Testis (tissue), 3 donors: ENCODE results near the gene NUDCD3. TPM values are rescaled to one million over a fixed set of nuclear protein-coding genes. Genes with fewer than 3 reads are reported as not detected.

ENCODE experiments used
- DNase-seq: peaks from one replicate; pipeline ENCODE4 v3.0.0-alpha.2; 2019
- H3K27ac ChIP-seq, 2 donors: fragments of 200-600 bp; sonication (generic); one replicate each; pipeline ENCODE4 v1.5.1; 2019
- H3K27me3 ChIP-seq: fragments of 200-600 bp; sonication (generic); one replicate; pipeline ENCODE4 v1.5.1; 2019
- H3K36me3 ChIP-seq: fragments of 200-600 bp; sonication (generic); one replicate; pipeline ENCODE4 v1.5.1; 2017; ENCODE audit warnings: low read depth; ENCODE audit errors: missing control alignments
- H3K4me1 ChIP-seq: fragments of 200-600 bp; sonication (generic); one replicate; pipeline ENCODE4 v1.5.1; 2019
- H3K4me3 ChIP-seq, 2 donors: fragments of 200-600 bp; sonication (generic); one replicate each; pipeline ENCODE4 v1.5.1; 2017 to 2019
- H3K9me3 ChIP-seq: fragments of 200-600 bp; sonication (generic); one replicate; pipeline ENCODE4 v1.5.1; 2017
- CTCF ChIP-seq, 3 experiments: fragments of 450-650 bp in 2 of 3; fragments of 200-600 bp in 1 of 3; sonication (generic) in 1 of 3; IDR thresholded peaks; one replicate each; pipeline ENCODE4 v1.5.1; 2016 to 2019; ENCODE audit warnings: antibody characterized with exemption in 3 of 3, mild to moderate bottlenecking in 2 of 3, moderate library complexity in 1 of 3
- POLR2A ChIP-seq: fragments of 450-650 bp; IDR thresholded peaks from one replicate; pipeline ENCODE4 v1.6.1; 2017; ENCODE audit warnings: antibody characterized with exemption, mild to moderate bottlenecking, moderate library complexity
- WGBS, 2 donors: methylation state at CpG; one replicate each; pipeline ENCODE4 v1.1.5; 2018; 5-methylcytosine and 5-hydroxymethylcytosine counted together
- intact Hi-C: fragments of 100-400 bp; cut with DNase I; formaldehyde crosslinking; loops from one replicate; pipeline ENCODE4 v1.15.1; 2023; ENCODE audit warnings: low total_unique reads
- polyA plus RNA-seq: library from polyadenylated mRNA; stranded (reverse); fragments of 350-450 nt; fragmentation: Illumina TruSeq; extraction: RNeasy Lipid Tissue Mini Kit (QIAGEN cat#74804); gene quantifications from one replicate; pipeline ENCODE4 v1.2.3, GENCODE V29; 2014; ENCODE audit warnings: low read depth, low replicate concordance; ENCODE audit not compliant: insufficient read depth
- total RNA-seq, 2 donors: library from RNA; depleted of rRNA; stranded (reverse); fragments of >200 nt; gene quantifications; one replicate each; pipeline ENCODE4 v1.2.3, GENCODE V29; 2016

The NUDCD3 gene
- total and polyA plus RNA-seq, 3 donors from 2014 or later = 50.6 to 112 (median 54.6) TPM

DNA sequence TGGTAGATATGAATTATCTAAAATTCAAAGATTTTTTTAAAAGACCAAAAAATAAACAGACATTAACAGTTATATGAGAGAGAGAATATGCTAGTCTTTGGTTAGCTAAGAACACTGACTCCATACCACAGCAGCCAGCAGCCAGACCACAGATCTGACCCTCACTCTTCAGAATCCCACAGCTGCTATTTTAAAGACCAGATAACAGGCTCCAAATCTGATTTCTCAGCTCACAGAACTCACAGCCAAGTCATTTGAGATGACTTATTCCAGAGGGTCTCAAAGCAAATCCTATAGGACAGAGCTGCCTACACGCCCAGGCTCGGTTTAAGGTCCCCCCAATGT is 20.4 kb downstream of the NUDCD3 start:
- no peak for DNase-seq
- Histone ChIP-seq H3K27me3 (no peaks in the 10 kb centered on the region), H3K4me1 (peaks cover 25% of the 10 kb centered on the region), H3K9me3 (no peaks in the 10 kb centered on the region), H3K36me3 (no peaks in the 10 kb centered on the region), H3K27ac (peak overlapping the region in 1 of 2 donors; percentile 1), H3K4me3 (no peak overlapping the region)
- intact Hi-C loops = loop anchor here (10.0 kb wide), 1 partner anchor 225 kb away; no protein-coding TSS in a partner anchor
- no peak for TF ChIP-seq POLR2A
- no peak for TF ChIP-seq CTCF (IDR thresholded peaks at IDR 0.05)
- WGBS, 2 donors = 80 to 85% methylated on average over 2 of the region's 2 CpGs

- DNase-seq = no peak
- no peak overlapping the region for H3K27ac ChIP-seq
- H3K36me3 ChIP-seq = no peaks in the 10 kb centered on the region
- H3K4me3 ChIP-seq = no peak overlapping the region
- no peaks in the 10 kb centered on the region for H3K9me3 ChIP-seq
- H3K27me3 ChIP-seq = no peaks in the 10 kb centered on the region
- H3K4me1 ChIP-seq = peaks cover 28% of the 10 kb centered on the region
- intact Hi-C loops = loop anchor here (10.0 kb wide), 1 partner anchor 225 kb away; no protein-coding TSS in a partner anchor
- 44 to 47% methylated on average over 4 of the region's 4 CpGs for WGBS, 2 donors
- TF ChIP-seq POLR2A (no peak), CTCF (IDR thresholded peaks at IDR 0.05) (no peak)
Observed at GRCh38 chr7:44469461-44470134, 20.9 kb downstream of the NUDCD3 start.

GRCh38 chr7:44467217-44467548 is 23.3 kb downstream of the NUDCD3 start:
- DNase-seq = no peak
- 89 to 94% methylated on average over 4 of the region's 4 CpGs for WGBS, 2 donors
- H3K4me3 ChIP-seq = no peak overlapping the region
- H3K27ac ChIP-seq = no peak overlapping the region
- no peaks in the 10 kb centered on the region for H3K9me3 ChIP-seq
- TF ChIP-seq CTCF (IDR thresholded peaks at IDR 0.05) (no peak), POLR2A (no peak)
- no peaks in the 10 kb centered on the region for H3K36me3 ChIP-seq
- H3K27me3 ChIP-seq = no peaks in the 10 kb centered on the region
- intact Hi-C loops = no loop called here
- H3K4me1 ChIP-seq = peaks cover 28% of the 10 kb centered on the region

DNA sequence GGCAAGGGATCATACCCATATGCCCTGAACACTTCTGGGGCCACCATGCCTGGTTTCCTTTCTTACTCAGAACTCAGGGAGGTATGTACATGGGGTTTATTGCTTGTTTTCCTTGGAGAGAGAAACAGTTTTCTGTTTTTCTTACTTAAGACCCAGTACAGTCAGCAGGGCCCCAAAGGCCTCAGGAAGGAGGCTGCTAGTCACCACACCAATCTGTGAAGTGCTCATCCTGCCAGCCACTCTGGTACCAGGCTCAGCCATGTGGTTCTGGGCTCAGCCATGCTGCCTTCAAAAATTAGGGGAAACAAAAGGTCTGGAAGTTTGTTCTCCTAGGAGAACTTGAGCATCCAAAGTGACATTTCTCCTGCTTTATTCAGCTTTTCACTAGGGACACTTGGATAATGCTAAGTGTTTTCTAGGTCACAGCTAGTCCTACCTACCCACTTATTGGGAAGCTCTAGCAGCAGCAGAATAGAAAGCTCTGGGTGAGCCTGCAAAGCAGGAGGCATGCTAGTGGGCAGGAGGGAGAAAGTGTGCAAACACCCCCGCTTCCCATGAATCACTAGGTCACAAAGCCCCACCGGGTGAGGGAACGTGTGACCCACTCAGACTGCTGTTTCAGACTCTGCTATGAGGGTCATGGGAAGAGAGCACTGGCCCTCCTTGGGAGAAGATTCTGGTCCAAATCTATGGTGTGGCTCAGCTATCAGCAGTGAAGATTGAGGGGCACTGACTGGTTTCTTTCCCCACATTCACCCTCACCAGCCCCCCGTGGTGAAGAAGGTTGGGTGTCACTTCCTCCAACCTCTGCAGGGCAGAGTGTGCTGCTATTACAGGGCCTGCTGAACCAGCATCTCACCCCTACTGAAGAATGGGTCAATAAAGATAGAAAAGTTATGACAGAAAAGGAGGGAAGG is 23.9 kb downstream of the NUDCD3 start:
- Histone ChIP-seq H3K36me3 (no peaks in the 10 kb centered on the region), H3K4me3 (no peak overlapping the region), H3K27me3 (no peaks in the 10 kb centered on the region), H3K9me3 (no peaks in the 10 kb centered on the region), H3K4me1 (peaks cover 28% of the 10 kb centered on the region), H3K27ac (no peak overlapping the region)
- DNase-seq = no peak
- TF ChIP-seq POLR2A = no peak
- no peak for TF ChIP-seq CTCF (IDR thresholded peaks at IDR 0.05)
- 61 to 68% methylated on average over 4 of the region's 4 CpGs for WGBS, 2 donors
- intact Hi-C loops = no loop called here
